ENCODE results near the gene FAM174C.

FAM174C gene

DNA sequence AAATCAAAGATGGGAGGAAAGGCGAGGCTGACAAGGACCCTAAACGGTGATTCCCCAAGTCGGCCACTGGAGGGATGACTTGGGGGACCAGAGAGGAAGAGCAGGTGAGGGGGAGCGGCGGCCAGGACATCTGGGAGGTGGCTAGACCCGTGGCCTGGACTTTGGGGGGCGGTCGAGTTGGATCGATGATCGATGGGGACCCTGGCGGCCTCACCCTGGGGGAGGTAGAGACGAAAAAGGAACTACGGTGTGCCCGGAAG is 13.9 kb upstream of the FAM174C start:
- DNase-seq: no peak

DNA sequence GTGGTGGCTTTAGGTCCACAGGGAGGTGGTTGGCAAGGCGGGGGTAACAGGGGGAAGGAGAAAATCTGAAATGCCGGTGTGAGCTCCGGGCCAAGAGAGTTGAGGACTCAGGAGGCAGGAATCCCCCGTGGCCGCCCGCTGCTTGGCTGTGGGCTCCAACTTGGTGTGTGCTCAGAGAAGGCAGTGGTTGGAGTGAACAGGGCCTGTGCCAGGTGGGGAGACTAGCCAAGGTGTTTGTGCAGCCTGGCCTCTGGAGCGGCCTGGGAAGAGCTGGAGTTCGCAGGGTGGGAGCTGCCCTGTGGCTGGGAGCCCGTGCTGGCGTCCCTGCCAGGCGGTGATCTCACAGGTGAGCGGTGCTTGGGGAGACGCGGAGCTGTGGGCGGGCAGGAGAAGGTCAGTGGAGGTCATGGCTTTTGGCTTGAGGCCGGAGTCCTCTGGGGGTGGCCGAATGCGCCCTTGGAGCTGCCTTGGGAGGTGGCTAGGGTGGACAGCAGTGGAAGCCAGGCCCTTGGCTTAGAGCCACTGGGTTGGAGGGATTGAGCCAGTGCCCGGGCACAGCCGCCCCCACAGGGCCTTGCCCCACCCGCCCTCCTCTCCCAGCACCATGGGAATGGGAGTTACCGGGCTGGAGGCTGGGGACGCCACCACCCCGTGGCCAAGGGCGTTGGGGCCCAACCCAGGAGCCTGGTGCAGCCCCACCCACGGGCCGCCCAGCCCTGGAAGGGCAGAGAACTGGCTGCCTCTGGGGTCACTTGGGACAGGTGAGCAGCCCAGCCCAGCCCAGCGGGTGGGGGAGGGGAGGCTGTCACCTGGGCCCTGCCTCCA is 13.3 kb upstream of the FAM174C start:
- DNase-seq: peak; percentile 73

DNA sequence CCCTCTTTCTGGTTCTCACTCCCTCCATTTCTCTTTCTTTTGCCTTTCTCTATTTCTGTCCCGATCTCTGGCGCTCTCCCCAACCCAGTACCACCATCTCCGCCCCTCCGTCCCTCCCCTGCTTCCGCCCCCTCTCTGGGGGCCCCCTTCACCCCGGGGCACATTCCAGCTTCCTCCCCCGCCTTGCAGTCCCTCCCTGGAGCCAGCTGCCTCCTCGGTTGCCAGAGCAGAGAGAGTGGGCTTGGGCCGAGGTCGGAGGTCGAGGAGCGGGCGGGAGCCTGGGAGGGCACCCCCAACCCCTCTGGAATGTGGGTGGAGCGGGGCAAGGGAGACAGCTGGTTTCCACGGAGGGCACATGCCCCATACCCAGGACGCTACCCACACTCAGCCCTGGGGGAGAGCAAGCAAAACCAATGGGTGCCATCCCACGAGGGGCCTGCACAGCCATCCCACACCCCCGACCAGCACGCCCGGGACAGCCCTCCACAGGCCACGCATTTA is 12.7 kb upstream of the FAM174C start:
- peak; percentile 58 for DNase-seq

DNA sequence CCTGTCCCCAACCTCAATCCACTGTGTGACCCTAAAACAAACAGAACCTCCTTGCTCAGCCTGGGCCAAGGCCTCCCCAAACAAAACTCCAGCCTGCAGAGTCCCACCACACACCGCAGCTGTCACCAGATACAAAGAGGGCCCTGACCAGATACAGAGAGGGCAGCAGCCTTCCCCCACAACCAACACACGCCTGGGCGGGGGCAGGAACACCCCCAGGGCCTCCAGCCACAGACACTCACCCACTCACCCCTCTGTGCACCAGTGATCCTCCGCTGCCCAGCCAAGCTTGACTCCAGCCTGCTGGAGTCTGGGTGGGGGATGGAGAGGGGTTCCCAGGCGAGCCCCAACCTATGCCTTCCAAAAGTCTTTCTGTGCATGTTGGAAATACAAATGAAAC is 12.1 kb upstream of the FAM174C start:
- peak; percentile 56 for DNase-seq

DNA sequence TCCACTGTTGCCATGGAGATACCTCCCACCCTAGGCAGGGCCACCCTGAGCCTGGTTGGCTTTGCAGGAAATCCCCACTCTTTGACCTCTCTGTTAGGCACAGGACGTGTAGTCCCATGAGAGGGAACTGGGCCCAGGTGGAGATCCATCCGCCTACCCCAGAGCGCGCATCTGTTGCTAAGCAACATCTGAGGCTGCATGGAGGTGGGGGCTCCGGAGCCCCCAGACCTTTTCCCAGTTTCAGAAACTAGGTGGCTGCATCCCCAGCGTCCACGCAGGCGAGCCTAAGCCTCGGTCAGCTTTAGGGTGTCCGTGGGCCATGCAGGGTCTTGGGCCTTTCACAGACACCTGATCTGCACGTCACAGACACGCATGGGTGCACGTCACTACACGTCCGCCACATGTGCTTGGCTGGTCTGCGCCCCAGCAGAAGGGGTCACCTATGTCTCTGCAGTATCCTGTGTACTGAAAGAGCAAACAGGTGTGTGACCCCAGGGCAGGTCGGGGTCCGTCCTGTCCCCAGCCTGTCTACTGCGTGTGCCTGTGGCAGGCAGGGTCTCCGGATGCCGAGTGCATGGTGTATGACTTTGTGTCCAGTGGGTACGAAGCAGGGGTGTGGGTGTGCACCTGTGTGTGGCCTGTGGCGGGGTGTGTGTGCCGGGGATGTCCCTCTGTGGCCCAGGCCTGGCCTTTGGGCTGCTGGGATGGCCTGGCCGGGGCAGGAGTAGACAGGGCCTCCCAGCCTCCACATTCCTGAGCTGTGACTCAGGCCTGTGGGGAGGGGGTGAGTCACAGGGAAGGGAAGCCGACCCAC is 10.3 kb upstream of the FAM174C start:
- DNase-seq: peak; percentile 65

DNA sequence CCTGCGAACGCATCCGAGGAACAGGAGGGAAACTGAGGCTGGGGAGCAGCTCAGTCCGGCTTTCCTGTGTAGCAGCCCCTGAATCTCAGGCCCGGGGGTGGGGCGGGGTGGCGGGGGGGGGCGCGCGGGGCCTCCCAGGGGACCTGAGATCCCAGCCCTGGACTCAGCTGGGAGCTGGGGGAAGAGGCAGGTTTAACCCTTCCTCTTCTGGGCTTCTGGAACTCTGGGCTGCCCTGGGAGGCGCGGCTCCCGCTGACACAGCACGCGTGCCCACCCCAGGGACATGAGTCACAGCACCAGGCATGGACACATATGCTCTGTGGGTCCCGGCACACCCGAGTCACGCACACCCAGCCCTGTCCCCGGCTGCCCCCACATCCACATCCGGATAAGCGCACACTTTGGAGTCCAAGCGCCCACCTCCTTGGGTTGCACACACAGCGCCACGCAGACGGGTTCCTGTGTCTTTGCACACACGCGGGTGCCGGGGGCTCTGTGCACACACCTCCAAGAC is 9.7 kb upstream of the FAM174C start:
- DNase-seq: no peak

DNA sequence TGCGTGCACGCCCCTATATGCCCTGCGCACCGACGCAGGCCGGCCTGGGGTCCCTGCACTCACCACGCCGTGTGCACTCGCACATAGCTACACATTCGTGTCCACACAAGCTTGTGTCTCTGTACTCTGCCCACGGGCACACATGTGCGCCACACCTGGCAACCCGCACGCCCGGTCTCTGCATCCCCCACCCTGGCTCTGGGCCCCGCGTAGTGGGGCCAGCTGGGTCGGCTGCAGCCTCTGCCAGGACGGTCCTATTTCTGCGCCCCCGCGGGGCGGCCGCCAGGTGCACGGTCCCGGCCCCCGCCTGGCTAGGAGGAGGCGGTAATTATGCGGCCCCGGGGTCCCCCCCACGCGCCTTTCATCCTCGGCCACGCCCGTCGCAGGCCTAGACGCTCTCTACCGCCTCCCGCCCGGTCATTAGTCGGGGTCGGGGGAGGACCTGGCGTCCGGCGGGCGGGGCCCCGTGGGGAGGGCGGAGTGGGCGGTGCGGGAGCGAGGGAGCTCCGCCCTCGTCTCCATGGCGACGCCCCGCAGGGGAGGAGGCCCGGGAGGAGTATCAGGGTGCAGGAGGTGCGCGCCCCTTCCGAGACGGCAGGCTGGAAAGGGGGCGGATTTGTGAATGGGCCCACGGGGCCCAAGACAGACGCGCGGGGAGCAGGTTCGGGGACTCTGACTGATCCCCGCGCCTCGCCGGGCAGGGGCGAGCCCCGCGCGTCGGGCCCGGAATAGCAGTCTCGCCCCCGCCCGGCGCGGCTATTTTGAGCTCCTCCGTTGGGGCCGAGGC is 9.0 kb upstream of the FAM174C start:
- DNase-seq: peak; percentile 95

DNA sequence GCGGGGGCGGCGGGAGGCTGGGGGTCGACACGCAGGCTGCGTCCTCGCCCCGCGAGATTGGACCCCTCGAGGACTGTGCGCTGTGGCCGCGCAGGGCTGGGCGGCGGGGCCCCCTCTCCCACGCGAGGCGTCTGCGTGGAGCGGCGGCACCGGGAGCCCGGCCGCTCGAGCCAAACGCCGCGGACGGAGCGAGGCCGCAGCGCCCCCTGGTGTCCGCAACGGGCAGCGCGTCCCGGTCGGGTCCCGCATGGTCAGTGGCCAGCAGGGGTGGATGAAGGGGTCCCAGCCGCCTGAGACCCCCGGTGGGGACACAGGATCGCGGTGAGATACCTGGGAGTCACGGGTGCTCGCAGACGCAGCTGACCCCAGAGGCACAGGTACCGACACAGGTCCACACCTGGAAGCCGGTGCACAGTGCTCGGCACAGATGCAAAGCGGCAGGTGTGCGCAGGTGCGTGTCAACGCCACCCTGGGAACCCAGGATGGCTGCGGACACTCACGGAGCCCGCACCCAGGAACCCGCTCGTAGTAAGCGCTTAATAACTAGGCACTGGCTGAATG is 8.3 kb upstream of the FAM174C start:
- DNase-seq: no peak

DNA sequence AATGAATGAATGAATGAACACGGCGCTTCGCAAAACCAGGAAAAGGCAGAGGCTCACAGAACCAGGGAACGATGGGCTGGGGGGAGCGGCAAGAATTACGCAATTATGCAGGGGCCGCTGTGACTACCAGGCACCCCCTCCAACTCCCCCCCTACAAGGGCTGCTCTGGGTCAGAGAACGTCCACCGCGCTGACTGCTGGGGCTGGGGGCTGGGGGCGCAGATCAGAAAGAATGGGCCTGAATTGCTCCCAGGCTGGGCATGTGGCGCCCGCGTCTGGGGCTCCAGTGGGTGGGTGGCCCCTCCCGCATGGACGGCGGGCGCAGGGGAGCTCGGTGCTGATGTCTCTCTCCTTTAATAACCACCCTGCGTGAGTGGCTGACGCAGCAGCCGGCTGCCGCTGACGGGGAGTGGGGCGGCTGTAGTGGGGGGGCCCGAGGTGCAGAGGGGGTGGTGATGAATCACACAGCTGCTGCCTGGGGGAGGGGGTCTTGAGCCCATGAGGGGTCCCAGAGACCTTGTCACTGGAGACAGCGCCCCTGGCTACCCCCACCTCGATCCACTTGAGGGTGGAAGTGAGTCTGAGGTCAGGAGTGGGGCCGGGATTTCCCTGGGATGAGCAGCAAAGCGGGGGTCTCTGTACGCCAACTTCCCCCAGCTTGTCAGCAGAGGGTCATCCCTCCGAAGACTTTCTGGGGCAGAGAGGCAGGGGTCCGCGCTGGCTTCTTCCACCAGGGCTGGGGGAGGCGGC is 7.7 kb upstream of the FAM174C start:
- no peak for DNase-seq

DNA sequence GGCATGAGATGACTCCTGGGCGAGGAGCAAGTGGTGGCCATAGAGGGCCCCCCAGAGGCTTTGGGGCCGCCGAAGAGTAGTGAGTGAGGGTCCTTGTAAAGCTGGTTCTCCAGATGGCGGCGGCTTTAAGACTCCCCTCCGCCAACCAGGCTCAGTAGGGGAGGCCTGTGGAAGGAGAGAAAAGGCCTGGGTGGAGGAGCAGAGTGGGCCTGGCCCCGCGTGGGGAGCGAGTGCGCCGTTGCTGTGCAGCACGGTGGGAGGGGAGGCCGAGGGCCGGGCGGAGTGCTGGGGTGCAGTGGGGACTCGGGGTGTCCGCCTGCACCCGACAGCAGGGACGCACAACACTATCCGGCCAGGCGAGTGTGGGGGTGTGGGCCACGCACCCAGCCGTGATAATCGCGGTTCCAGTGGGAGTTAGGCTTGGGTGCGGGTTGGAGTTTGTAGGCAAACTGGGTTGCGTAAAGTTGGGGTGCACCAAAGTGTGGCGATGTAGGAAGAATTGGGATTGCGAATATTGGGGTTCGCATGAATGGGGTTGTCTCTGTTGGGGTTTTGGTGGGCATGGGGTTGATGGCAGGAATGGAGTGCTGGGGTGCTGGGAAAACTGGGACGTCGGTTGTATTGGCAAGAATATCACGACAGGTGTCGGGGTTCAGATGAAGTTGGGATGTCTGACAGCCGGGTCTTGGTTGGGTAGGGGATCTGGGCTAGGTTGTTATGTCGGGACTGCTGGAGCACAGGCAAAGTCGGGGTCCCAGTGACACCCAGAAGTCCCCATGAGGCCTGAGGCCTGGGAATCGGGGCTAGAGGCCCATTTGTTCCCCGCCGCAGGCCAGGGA is 6.9 kb upstream of the FAM174C start:
- peak; percentile 49 for DNase-seq

DNA sequence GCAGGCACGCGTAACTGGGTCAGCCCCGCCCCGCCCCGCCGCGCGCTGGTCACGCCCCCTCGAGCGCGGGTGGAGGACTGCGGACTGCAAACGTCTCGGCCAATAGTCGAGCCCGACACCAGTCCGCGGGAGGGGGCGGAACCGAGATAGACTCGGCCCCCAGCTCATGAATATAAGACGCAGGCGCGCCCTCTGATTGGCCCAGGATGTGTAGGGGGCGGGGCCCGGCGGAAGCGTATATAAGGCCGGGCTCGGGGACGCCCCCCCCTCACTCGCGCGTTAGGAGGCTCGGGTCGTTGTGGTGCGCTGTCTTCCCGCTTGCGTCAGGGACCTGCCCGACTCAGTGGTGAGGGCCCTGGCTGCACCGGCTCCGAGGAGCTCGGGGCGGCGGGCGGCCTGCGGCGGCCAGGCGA is 6.3 kb upstream of the FAM174C start, which contains the start of gene CIRBP:
Gene CIRBP (plus strand): TSS at position 268 of the 413 bp plus-strand sequence. CDS start 1,602 bp downstream, outside the sequence.
- peak; percentile 90 for DNase-seq

DNA sequence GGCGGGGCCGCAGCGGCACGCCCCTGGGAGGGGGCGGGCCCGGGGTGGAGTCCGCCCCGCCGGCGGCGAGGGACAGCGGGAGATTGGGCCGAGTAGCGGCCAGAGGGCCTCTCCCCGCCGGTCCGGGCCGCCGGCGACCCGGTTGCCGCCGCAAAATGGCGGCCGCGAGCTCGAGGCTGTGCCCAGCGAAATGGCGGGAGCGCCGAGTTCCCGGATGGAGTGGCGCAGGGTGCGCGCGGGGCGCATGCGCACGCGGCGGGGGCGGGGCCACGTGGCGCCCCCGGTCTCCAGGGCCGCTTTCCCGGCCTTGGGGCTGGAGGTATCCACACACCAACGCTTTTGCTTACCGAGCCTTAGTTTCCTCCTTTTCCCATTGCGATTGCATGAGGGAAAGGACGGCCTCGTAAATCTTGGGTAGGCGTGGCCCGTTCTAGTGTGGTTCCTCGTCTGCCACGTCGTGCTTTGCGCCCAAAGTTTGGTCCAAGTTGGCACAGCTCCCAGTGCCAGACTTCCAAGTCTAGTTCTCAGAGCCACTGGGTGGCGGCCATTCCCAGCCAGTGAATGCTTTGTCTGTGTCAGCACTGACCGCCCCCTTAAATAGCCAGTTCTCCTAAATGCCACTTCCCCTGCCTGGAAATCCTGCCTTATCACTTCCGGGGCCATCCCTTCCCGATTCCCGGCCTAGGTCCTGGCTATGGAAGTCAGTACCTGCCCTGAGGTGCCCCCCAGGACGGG is 5.7 kb upstream of the FAM174C start:
- DNase-seq: peak; percentile 84

DNA sequence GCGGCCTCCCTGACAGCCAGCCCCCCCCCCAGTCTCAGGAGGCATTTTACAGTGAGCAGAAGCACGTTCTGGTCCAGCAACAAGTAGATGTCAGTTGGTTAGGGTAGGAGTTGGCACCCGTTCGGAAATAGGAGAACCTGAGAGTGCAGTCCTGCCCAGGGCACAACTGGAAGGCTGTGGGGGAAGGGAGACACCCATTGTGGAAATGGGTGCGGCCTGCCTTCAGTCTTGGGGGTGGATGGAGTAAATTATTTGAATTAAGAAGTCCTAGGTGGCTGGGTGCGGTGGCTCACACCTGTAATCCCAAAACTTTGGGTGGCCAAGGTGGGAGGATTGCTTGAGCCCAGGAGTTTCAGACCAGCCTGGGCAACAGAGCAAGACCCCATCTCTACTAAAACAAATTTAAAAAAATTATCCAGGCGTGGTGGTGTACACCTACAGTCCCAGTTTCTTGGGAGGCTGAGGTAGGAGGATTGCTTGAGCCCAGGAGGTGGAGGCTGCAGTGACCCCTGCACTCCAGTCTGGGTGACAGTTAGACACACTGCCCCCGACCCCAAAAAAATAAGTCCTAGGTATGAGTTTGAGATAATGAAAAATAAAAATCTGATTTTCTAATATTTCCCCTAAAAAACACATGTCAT is 5.0 kb upstream of the FAM174C start:
- no peak for DNase-seq

DNA sequence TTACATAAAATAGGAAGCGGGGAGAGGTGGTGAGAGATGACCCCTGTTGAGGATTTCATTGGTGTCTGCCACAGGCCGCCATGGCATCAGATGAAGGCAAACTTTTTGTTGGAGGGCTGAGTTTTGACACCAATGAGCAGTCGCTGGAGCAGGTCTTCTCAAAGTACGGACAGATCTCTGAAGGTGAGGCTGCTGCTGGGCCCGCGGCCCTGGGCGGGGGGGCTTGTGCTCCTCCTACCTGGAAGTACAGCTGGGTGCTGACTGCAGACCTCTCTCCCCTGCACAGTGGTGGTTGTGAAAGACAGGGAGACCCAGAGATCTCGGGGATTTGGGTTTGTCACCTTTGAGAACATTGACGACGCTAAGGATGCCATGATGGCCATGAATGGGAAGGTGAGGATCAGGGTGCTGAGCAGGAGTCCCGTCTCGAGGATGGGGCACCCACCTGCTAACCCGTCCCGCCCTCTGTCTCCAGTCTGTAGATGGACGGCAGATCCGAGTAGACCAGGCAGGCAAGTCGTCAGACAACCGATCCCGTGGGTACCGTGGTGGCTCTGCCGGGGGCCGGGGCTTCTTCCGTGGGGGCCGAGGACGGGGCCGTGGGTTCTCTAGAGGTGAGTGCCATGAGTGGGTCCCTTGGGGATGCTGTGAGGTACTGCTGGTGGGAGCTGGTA is 4.3 kb upstream of the FAM174C start:
- DNase-seq: no peak

DNA sequence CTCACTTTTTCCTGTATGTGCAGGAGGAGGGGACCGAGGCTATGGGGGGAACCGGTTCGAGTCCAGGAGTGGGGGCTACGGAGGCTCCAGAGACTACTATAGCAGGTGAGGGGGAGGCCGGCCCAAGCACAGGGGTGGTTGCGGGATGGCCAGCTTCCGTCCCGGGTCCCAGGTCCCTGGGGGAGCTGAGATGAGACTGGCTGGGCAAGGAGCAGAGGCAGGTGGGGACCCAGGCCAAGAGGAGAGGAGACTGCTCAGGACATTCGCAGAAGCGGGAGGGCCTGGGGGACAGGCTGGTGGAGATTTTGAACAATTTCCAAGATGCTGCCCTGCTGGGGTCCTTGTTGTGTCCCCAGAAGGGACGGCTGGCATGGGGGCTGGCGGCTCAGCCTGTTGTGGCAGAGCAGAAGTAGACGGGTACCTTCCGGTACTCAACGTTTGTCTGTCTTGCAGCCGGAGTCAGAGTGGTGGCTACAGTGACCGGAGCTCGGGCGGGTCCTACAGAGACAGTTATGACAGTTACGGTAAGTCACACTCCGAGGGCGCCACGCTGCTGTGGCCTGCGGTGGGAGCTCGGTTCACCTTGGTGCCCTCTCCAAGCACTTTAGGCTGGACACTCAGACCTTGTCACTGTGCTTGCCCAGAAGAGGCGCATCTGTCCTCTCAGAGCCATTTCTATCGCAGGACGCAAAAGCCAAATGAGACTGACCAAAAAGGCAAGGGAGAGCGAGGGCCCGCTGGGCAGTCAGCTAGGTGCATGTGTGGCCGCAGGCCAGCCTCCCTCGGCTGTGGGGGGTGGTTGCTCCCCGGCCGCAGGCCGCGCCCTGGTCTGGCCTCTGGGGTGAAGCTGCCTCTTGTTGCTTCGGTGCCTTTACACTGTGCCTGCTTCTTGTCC is 3.6 kb upstream of the FAM174C start:
- DNase-seq: no peak

DNA sequence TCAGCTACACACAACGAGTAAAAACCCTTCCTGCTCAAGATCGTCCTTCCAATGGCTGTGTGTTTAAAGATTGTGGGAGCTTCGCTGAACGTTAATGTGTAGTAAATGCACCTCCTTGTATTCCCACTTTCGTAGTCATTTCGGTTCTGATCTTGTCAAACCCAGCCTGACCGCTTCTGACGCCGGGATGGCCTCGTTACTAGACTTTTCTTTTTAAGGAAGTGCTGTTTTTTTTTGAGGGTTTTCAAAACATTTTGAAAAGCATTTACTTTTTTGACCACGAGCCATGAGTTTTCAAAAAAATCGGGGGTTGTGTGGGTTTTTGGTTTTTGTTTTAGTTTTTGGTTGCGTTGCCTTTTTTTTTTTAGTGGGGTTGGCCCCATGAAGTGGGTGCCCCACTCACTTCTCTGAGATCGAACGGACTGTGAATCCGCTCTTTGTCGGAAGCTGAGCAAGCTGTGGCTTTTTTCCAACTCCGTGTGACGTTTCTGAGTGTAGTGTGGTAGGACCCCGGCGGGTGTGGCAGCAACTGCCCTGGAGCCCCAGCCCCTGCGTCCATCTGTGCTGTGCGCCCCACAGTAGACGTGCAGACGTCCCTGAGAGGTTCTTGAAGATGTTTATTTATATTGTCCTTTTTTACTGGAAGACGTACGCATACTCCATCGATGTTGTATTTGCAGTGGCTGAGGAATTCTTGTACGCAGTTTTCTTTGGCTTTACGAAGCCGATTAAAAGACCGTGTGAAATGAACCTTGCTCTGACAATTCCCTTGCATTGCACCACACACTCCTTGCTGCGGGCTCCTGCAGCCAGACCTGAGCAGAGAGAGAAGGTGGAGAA is 2.7 kb upstream of the FAM174C start:
- DNase-seq: no peak
